Duodenal mucosa (tissue), 2 donors: ENCODE results near the gene FASTK.
A peak's percentile ranks its signal among the peaks of the same experiment; 100 is the strongest.

ENCODE experiments used
- H3K27ac ChIP-seq: one replicate; pipeline ENCODE4 v1.7.0; 2013; ENCODE audit warnings: low read depth, low read length
- H3K27me3 ChIP-seq, 2 donors: one replicate each; pipeline ENCODE4 v1.7.0; 2013; ENCODE audit warnings: low read length in 2 of 2, control low read depth in 1 of 2; ENCODE audit not compliant: insufficient read depth in 2 of 2, control insufficient read depth in 1 of 2
- H3K36me3 ChIP-seq, 2 donors: one replicate each; pipeline ENCODE4 v1.7.0; 2013; ENCODE audit warnings: low read length in 2 of 2, control low read depth in 1 of 2; ENCODE audit not compliant: insufficient read depth in 2 of 2, control insufficient read depth in 1 of 2
- H3K4me1 ChIP-seq, 2 donors: one replicate each; pipeline ENCODE4 v1.7.0; 2013; ENCODE audit warnings: low read length in 2 of 2, control low read depth in 1 of 2; ENCODE audit not compliant: insufficient read depth in 2 of 2, control insufficient read depth in 1 of 2
- H3K4me3 ChIP-seq, 2 donors: one replicate each; pipeline ENCODE4 v1.7.0; 2013; ENCODE audit warnings: low read length in 2 of 2, low read depth in 1 of 2
- H3K9ac ChIP-seq, 2 donors: one replicate each; pipeline ENCODE4 v1.7.0; 2013; ENCODE audit warnings: low read length in 2 of 2, low read depth in 1 of 2
- H3K9me3 ChIP-seq, 2 donors: one replicate each; pipeline ENCODE4 v1.7.0; 2013; ENCODE audit warnings: low read length in 2 of 2, control low read depth in 1 of 2; ENCODE audit not compliant: control insufficient read depth in 1 of 2

Gene FASTK

GRCh38 chr7:151110236-151110940 is 29.8 kb upstream of the FASTK start:
- Histone ChIP-seq H3K36me3 (peaks cover 0 to 3% of the 10 kb centered on the region in 2 donors), H3K4me1 (peaks cover 12% of the 10 kb centered on the region in 2 donors), H3K9ac (peak overlapping the region in 1 of 2 donors; percentile 25), H3K4me3 (no peak overlapping the region), H3K9me3 (no peaks in the 10 kb centered on the region), H3K27me3 (no peaks in the 10 kb centered on the region), H3K27ac (no peak overlapping the region)

- Histone ChIP-seq H3K27me3 (no peaks in the 10 kb centered on the region), H3K9ac (no peak overlapping the region), H3K9me3 (no peaks in the 10 kb centered on the region), H3K36me3 (peaks cover 0 to 3% of the 10 kb centered on the region in 2 donors), H3K4me3 (no peak overlapping the region), H3K4me1 (peaks cover 12% of the 10 kb centered on the region in 2 donors), H3K27ac (no peak overlapping the region)
Measured at GRCh38 chr7:151109094-151110048, 28.8 kb upstream of the FASTK start.

GRCh38 chr7:151107882-151108281 is 27.3 kb upstream of the FASTK start:
- Histone ChIP-seq H3K4me1 (peaks cover 8 to 12% of the 10 kb centered on the region in 2 donors), H3K9me3 (no peaks in the 10 kb centered on the region), H3K9ac (no peak overlapping the region), H3K27ac (no peak overlapping the region), H3K36me3 (peaks cover 0 to under 1% of the 10 kb centered on the region in 2 donors), H3K4me3 (no peak overlapping the region), H3K27me3 (no peaks in the 10 kb centered on the region)

- no peaks in the 10 kb centered on the region for H3K27me3 ChIP-seq
- no peak overlapping the region for H3K27ac ChIP-seq
- H3K9me3 ChIP-seq = no peaks in the 10 kb centered on the region
- no peak overlapping the region for H3K9ac ChIP-seq
- no peaks in the 10 kb centered on the region for H3K36me3 ChIP-seq
- no peaks in the 10 kb centered on the region for H3K4me1 ChIP-seq
- no peak overlapping the region for H3K4me3 ChIP-seq
Measured at GRCh38 chr7:151104411-151105235, 24.0 kb upstream of the FASTK start.

- Histone ChIP-seq H3K27me3 (no peaks in the 10 kb centered on the region), H3K4me3 (no peak overlapping the region), H3K4me1 (no peaks in the 10 kb centered on the region), H3K9me3 (no peaks in the 10 kb centered on the region), H3K36me3 (no peaks in the 10 kb centered on the region), H3K9ac (no peak overlapping the region), H3K27ac (no peak overlapping the region)
Measured at GRCh38 chr7:151103973-151104372, 23.4 kb upstream of the FASTK start.

- Histone ChIP-seq H3K4me3 (no peak overlapping the region), H3K27me3 (no peaks in the 10 kb centered on the region), H3K9me3 (no peaks in the 10 kb centered on the region), H3K4me1 (no peaks in the 10 kb centered on the region), H3K27ac (no peak overlapping the region), H3K9ac (no peak overlapping the region), H3K36me3 (no peaks in the 10 kb centered on the region)
Measured at GRCh38 chr7:151102991-151103390, 22.4 kb upstream of the FASTK start.

- H3K9ac ChIP-seq = no peak overlapping the region
- no peak overlapping the region for H3K27ac ChIP-seq
- no peaks in the 10 kb centered on the region for H3K27me3 ChIP-seq
- no peak overlapping the region for H3K4me3 ChIP-seq
- no peaks in the 10 kb centered on the region for H3K9me3 ChIP-seq
- no peaks in the 10 kb centered on the region for H3K4me1 ChIP-seq
- no peaks in the 10 kb centered on the region for H3K36me3 ChIP-seq
Measured at GRCh38 chr7:151101621-151102396, 21.2 kb upstream of the FASTK start.

GRCh38 chr7:151100921-151101320 is 20.3 kb upstream of the FASTK start:
- Histone ChIP-seq H3K9me3 (no peaks in the 10 kb centered on the region), H3K4me3 (no peak overlapping the region), H3K9ac (no peak overlapping the region), H3K36me3 (no peaks in the 10 kb centered on the region), H3K27me3 (no peaks in the 10 kb centered on the region), H3K27ac (no peak overlapping the region), H3K4me1 (no peaks in the 10 kb centered on the region)

- Histone ChIP-seq H3K27ac (no peak overlapping the region), H3K4me1 (no peaks in the 10 kb centered on the region), H3K9me3 (no peaks in the 10 kb centered on the region), H3K27me3 (no peaks in the 10 kb centered on the region), H3K36me3 (no peaks in the 10 kb centered on the region), H3K9ac (no peak overlapping the region), H3K4me3 (no peak overlapping the region)
Measured at GRCh38 chr7:151099486-151100211, 19.0 kb upstream of the FASTK start.
